ELF-1 (cell line): Measurements from ENCODE around the gene TANC1.

ENCODE experiments used
- DNase-seq: peaks from one replicate; pipeline ENCODE4 v3.0.0-alpha.2; 2016; ENCODE audit warnings: low read depth, low spot score

The TANC1 gene

GRCh38 chr2:159117658-159118057 lies 149.2 kb downstream of the TANC1 start:
- DNase-seq: no peak

GRCh38 chr2:159118115-159118858 lies 149.8 kb downstream of the TANC1 start:
- peak; percentile 88 for DNase-seq

GRCh38 chr2:159118859-159119500 lies 150.5 kb downstream of the TANC1 start:
- no peak for DNase-seq

- DNase-seq: no peak
Observed at GRCh38 chr2:159119652-159120257, 151.3 kb downstream of the TANC1 start.

- no peak for DNase-seq
Observed at GRCh38 chr2:159123786-159124185, 155.3 kb downstream of the TANC1 start.

- peak; percentile 59 for DNase-seq
Observed at GRCh38 chr2:159124441-159124911, 156.0 kb downstream of the TANC1 start.

- no peak for DNase-seq
Observed at GRCh38 chr2:159124931-159125467, 156.6 kb downstream of the TANC1 start.

- DNase-seq: no peak
Observed at GRCh38 chr2:159125858-159126257, 157.4 kb downstream of the TANC1 start.

- DNase-seq: no peak
Observed at GRCh38 chr2:159126432-159127022, 158.1 kb downstream of the TANC1 start.

- DNase-seq: peak; percentile 41
Observed at GRCh38 chr2:159128191-159128590, 159.8 kb downstream of the TANC1 start.

- DNase-seq: no peak
Observed at GRCh38 chr2:159129269-159129668, 160.8 kb downstream of the TANC1 start.

GRCh38 chr2:159129824-159130223 lies 161.4 kb downstream of the TANC1 start:
- no peak for DNase-seq

- DNase-seq: no peak
Observed at GRCh38 chr2:159130302-159130701, 161.9 kb downstream of the TANC1 start.

- no peak for DNase-seq
Observed at GRCh38 chr2:159131267-159131913, 162.9 kb downstream of the TANC1 start.

GRCh38 chr2:159131914-159132281 lies 163.5 kb downstream of the TANC1 start:
- DNase-seq: no peak

GRCh38 chr2:159133797-159134196 lies 165.4 kb downstream of the TANC1 start:
- DNase-seq: no peak

GRCh38 chr2:159134979-159135378 lies 166.5 kb downstream of the TANC1 start:
- DNase-seq: no peak

GRCh38 chr2:159136391-159136790 lies 168.0 kb downstream of the TANC1 start:
- no peak for DNase-seq

- peak; percentile 52 for DNase-seq
Observed at GRCh38 chr2:159137511-159138241, 169.2 kb downstream of the TANC1 start.

- no peak for DNase-seq
Observed at GRCh38 chr2:159138642-159139182, 170.3 kb downstream of the TANC1 start.
